CD4-positive, alpha-beta T cell treated with Interleukin-1 beta for 1 hour (primary cell): ENCODE data around the gene EXOSC10.
"Not testable (repeated sequence)": the region's sequence is repeated elsewhere in the genome, so short reads cannot be mapped to it uniquely, and the experiment has no call there.

ENCODE experiments used
- DNase-seq, 2 donors: peaks; one replicate each; pipeline ENCODE4 v3.0.0-alpha.2; 2020 to 2022

The EXOSC10 gene

DNA sequence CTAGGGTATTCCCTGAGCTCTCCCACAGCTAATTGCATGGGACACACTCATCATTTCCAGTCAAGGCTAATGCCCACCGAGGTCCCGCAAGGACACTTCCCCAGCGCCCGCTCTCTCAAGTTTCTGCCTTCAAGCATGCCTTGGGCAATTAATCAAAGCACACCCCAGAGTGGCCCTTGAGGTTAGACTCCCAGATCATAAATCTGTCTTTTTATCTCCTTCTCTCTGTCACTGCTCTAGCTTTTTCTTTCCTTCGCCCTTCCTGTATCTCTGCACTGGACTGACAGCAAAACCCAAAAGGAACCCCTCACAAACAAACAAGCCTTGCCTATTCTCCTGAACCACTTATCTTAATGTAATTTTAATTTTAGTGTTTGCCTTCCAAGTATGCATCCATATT, 7.9 kb upstream of the EXOSC10 start:
- no peak for DNase-seq

DNA sequence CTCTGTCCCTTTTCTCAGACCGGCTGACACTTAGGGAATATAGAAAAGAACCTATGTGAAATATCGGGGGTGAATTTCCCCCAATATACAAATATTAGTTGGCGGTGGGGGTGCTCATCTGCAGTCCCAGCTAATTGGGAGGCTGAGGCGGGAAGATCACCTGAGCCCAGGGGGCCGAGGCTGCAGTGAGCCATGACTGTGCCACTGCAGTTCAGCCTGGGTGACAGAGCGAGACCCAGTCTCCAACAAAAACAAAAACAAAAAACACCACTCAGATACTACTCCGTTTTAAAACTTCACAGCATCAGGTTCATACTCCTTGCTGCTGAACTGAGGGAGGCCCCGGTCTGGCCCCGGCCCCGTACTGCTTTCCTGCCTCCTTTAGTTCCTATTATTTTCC, 5.9 kb upstream of the EXOSC10 start:
- no peak for DNase-seq

DNA sequence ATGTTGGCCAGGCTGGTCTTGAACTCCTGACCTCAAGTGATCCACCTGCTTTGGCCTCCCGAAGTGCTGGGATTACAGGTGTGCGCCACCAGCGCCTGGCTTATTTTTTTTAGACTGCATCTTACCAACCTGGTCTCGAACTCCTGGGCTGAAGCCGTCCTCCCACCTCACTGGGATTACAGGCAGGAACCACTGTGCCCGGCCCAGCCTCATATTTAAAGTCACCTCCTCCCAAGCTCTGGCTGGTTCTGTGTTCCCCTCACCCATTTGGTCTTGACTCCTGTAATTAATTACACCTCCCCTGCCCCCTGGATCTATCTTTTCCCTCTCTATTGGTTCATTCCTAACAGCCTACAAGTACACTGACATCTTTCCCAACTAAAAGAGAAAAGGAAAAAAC, 1.7 kb upstream of the EXOSC10 start:
- no peak for DNase-seq

DNA sequence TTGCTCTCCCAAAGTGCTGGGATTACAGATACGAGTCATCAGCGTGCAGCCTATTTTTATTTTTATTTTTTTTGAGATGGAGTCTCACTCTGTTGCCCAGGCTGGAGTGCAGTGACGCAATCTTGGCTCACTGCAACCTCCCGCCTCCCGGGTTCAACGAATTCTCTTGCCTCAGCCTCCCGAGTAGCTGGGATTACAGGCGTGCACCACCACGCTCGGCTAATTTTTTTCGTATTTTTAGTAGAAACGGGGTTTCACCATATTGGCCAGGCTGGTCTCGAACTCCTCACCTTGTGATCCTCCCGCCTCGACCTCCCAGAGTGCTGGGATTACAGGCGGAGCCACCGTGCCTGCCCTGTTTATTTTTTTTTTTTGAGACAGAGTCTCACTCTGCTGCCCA, 1.1 kb upstream of the EXOSC10 start:
- not testable (repeated sequence) for DNase-seq

DNA sequence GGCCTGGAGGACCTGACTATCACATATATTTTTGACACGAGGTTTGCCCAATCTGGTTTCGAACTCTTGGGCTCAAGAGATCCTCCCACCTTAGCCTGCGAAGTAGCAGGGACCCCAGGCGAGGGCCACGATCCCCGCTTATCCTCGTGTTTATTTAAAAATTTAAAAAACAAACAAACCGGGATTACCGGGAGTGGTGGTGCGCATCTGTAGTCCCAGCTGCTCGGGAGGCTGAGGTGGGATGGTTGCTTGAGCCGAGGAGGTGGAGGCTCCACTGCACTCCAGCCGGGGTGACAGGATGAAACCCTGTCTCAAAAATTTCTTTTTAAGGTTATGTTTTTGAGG, 452 bp upstream of the EXOSC10 start:
- DNase-seq, result no peak

DNA sequence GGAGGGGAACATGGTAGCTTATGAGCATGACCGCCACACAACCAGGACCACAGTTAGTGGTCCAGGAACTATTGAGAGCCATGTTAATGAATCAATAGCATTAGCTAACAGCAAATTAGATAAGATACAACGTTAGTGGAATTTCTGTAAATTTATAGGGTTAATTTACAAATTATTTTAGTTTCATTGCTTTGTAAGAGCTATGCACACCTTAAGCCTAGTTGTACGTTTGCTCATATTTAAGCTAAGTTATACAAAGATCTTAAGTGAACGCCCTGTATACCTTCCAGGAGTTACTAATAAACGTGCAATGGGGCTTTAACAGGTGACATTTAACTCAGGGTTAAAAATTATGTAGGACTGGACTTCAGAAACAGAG, 749 bp downstream of the EXOSC10 start:
- no peak for DNase-seq

DNA sequence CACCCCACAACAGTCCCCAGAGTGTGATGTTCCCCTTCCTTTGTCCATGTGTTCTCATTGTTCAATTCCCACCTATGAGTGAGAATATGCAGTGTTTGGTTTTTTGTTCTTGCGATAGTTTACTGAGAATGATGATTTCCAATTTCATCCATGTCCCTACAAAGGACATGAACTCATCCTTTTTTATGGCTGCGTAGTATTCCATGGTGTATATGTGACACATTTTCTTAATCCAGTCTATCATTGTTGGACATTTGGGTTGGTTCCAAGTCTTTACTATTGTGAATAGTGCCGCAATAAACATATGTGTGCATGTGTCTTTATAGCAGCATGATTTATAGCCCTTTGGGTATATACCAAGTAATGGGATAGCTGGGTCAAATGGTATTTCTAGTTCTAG, 15.9 kb downstream of the EXOSC10 start:
- not testable (repeated sequence) for DNase-seq

DNA sequence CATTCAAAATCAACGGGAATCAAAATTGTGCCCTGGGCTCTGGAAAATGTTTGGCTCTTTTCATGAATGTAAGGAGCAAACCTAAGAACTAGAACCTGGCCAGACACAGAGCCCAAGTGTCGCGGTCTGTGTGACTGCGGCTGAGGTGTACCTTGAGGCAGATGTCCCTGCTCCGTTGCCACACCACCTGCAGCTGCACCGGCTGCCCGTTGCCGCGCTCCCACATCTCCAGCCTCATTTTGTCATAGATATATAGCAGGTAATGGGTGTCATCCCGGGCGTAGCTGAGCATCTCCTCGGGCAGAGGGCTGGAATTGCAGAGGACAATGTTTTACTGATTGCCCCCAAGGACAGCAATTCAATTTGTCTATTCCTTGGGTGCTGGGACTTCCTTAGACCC, 18.7 kb downstream of the EXOSC10 start:
- DNase-seq, result no peak

DNA sequence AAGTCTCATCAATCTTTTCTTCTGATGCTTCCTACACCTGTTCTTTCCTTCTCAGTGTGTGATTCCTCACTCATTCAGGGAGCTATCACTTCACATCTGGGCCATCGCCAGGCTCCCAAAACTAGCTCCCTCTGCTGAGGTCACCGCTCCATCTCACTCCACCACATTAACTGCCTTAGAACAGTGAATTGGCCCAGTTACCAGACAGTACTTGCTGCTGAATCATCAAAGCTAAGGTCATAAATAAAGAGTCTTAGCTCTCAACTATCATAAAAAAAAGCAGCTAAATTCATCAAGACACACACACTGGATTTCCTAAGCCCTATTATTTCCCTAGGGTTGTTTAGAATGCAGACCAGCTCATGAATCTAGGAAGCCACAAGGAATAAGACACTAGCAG, 21.0 kb downstream of the EXOSC10 start:
- DNase-seq, result no peak

DNA sequence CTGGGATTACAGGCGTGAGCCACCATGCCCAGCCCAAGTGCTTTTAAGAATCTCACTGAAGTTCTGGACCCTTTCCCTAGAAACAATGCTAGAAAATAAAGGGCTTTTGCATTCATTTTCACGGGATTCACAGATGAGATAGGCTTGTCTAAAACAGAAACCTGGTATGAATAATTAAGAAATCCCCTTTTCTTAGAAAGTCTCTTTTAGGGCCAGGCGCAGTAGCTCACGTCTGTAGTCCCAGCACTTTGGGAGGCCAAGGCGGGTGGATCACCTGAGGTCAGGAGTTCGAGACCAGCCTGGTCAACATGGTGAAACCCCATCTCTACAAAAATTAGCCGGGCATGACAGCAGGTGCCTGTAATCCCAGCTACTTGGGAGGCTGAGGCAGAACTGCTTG, 26.3 kb downstream of the EXOSC10 start:
- not testable (repeated sequence) for DNase-seq

DNA sequence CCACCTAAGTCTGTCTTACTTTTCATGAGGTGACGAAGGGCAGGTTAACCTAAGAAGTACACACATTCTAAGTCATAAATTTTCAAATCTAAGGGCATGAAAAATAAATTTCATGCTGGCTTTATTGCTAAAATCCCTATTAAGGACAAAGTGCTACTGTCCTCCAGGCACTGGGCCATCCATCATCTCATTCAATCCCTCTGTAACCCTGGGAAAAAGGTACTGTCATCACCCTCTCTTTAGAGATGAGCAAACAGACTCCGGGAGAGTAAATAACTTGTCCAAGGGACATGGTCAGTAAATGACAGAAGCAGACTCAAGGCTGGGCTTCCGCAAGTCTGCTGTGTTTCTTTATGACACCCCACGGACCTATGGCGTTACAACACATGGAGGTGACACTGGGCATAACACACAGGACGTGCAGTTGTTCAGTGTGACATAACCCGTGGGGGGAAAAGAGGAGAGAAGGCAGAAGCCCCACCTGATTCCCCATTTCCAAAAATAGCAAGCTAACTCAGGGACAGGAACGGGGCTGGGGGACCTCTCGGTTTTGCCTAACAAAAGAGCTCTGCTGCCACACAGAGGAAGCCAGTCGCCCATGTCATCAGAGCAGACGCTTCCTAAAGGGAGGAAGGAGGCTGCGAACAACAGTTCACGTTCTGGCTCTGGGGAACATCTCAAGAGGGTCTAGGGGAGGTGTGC, 27.3 kb downstream of the EXOSC10 start:
- DNase-seq, result no peak

DNA sequence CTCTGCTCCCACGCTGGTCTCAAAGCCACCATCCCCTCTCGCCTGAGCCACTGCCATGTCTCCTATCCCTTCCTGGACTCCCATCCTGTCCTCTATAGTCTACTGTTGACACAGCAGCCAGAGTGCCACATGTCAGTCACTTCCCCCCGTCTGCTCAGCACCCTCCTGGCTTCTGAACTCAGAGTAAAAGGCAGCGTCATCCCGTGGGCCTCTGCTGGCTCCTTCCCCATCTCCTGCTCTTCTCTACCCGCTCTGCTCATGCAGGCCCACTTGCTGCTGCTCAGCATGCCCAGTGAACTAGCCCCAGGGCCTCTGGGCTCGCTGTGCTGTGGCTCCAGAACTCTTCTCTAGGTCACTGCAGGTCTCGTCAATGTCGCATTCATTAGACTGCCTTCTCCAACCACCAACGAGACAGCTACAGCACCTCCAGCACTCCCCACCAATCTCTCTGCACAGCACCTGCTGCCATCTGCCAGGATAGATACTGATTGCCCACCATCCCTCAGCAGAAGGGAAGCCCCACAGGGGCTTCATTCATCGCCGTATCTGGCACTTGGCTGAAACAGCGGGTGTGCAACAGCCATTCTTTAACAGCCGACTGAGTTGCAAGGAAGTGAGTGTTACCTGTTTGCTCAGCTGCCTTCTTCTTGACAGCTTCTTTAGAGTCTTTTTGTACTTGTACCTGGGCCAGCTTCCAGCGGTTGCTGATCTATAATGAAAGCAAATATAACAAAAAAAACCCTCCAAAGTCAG, 28.0 kb downstream of the EXOSC10 start:
- DNase-seq, result no peak

DNA sequence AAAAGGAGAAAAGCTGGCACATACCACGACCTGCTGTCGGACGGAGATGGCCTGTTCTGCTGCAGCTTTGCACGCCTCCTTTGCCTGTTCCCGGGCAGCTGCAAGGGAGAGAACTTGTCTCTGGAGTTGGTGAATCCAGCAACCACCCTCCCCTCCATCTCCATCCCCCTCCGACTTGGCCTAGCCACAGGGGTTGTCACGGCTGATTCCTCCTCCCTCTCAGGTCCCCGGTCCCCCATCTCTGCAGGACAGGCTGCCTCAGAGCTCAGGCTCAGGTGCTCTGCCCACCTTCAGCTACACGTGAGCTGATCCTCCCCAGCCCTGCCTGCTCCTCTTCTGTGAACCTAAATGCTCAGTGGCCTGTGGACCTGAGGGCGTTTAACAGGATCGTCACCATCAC, 28.8 kb downstream of the EXOSC10 start:
- no peak for DNase-seq

DNA sequence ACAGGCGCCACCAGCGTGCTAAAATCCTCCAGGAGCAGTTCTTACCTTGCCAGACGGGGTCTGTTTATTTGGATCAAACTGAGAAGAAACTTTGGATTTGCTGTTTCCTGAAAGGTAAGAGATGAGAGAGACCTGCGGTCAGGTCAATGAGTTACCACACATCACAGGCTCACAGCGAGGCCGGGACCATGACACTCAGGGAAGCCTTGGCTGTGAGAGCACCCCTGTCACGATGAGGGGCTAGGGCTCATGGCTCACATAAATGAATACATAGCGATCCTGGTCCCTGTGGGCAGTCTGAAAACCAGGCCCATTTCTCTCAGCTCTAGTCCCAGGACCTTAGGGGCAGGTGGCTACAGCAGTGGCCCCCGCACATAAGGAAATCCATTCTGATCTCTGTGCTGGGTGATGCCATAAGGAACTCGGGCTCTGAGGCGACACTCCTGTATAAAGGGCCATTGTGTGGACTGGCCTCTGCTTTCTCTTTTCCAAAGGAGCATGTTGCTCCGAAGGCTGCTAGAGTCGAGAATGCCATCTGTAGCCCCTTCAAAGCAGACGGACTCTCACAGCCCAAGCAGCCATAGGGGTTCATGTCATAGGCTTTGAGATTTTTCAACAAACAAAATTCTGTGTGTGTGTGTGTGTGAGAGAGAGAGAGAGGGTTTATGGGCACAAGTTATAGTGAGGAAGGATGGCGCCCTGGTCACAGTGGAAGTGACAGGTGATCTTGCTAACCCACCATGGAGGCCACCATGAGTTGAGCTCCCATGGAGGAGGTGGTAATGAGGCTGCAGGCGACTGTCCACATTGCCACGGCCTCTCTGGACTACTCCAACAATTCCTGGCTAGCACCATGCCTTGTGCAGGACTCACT, 30.8 kb downstream of the EXOSC10 start:
- no peak for DNase-seq

DNA sequence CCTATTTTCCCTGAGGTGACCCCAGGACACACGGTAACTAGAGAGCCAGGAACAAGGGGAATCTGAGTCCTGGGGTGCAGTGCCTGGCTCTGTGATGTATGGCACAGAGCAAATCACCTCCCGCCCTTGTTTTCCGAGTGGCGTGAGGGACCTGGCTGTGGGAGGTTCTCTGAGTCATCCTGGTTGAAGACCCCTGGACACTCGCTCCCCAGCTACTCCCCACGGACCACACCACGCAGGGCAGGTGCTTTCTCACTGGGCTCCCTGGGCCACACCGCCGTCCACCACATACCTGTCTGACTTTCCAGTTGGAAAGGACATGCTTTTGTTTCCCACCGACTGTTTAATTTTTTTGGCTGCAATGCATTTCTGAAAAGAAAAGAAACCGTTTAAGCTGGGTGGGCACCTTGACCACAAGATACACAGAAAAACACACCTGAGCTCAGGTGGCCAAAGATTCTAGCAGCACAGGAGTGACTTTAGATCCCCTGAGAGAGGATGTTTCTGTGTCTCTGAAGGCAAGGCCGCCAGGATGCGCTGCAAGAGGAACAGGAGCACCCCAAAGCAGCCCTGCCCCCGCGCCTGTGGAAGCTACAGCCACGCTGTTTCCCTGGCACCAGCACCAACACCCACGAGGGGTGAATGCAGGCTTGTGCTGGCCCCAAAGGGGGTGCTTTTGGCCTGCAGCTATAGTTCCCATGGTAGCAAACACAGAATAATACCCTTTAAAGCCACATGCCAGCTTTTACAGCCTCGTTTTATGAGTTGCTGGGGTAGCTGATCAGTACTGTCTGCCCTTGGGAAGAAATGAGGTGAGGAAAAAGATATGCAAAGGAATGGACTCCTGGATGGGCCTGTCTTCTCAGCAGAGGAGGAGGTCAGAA, 31.7 kb downstream of the EXOSC10 start:
- DNase-seq, result no peak

DNA sequence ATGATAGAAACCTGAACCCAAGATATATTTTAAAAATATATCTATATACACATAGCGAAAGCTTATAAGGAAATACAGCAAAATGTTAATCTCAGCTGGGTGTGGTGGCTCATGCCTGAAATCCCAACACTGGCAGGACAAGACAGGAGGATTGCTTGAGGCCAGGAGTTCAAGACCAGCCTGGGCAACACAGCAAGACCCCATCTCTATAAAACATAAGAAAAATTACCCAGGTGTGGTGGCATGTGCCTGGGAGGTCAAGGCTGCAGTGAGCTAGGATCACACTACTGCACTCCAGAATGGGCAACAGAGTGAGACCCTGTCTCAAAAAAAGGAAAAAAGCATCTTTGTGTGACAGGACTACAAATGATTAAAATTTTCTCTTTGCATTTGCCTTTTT, 33.9 kb downstream of the EXOSC10 start:
- DNase-seq, result no peak

DNA sequence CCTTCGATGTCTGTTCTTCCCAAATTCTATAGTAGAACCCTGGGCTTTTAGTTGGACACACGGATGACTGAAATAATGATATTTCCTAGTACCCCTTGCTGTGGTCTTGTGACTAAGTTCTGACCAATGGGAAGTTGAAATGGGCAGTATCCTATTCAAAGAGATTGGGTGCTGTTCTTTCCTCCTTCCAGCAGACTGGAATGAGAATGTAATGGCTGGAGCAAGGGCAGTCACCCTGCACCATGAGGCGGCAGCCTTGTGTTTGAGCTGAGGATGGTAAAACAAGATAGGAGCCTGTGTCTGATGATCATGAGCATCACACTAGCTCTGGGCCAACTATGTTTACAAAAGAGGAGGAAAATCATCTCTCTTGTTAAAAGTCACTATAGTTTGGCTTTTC, 34.7 kb downstream of the EXOSC10 start:
- no peak for DNase-seq

DNA sequence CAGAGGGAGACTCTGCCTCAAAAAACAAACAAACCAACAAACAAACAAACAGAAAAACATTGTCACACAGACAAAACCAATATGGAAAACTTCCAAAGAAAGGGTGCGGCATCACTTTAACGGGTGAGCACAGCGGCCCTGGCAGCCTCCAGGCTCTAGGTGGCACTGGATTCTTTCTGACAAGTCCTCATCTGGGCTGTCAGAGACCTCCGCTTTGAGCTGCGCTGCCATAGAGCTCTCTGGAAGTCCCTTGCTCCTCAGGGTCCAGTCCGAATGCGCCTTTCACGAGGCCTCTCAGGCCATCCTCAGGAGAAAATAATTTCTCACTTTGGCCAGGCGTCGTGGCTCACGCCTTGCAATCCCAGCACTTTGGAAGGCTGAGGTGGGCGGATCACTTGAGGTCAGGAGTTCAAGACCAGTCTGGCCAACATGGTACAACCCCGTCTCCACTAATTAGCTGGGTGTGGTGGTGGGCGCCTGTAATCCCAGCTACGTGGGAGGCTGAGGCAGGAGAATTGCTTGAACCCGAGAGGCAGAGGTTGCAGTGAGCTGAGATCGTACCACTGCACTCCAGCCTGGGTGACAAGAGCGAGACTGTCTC, 35.6 kb downstream of the EXOSC10 start:
- DNase-seq, result not testable (repeated sequence)

DNA sequence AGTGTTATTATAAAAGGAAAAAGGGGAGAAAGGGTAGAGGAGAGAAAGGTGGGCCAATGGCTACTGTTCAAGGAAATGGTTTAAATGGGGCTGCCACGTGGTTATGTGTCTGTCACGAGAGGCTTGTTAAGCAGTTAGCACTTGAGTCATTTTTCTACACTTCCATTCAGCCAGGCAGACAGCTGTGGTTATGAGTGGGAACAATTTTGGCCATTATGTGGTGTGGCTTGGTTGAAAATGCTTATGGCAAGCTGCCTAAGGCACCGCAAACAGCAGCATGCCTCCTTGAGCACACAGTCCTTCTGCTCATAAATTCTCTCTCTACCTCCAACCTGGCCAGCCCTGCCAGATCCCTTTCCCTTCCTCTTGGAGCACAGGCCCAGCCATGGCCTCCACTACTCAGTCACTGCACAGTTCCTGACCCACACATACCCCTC, 36.7 kb downstream of the EXOSC10 start:
- peak in 1 of 2 donors; percentile 15 for DNase-seq

DNA sequence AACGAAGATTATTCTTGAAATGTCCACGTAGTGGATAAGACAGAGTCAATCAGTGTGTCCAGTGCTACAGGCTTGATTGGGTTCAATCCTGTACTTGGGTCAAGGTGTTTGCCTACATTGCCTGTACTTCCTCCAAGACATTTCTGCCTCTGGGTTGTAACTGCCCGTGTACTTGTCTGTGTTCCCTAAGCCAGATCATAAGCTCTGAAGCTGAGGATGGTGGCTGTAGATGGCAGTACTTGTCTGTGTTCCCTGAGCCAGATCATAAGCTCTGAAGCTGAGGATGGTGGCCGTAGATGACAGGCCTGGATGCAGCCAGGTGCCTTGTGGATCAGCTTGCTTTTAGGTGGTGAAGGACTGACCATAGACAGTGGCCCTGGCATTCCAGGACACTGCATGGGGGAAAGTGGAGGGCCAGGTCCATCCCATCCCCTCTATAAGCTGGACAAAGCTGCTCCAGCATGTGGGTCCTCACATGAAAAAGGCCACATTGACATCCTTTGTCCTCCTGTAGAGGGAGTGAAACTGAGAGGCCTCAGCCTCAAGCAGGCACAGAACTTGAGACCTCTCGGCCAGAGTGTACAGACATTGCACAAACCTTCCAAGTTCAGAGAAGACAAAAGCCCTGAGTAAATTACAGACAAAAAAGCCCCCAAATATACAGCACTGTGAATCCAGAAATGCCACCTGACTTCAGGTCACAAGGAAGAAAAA, 37.9 kb downstream of the EXOSC10 start:
- no peak for DNase-seq

DNA sequence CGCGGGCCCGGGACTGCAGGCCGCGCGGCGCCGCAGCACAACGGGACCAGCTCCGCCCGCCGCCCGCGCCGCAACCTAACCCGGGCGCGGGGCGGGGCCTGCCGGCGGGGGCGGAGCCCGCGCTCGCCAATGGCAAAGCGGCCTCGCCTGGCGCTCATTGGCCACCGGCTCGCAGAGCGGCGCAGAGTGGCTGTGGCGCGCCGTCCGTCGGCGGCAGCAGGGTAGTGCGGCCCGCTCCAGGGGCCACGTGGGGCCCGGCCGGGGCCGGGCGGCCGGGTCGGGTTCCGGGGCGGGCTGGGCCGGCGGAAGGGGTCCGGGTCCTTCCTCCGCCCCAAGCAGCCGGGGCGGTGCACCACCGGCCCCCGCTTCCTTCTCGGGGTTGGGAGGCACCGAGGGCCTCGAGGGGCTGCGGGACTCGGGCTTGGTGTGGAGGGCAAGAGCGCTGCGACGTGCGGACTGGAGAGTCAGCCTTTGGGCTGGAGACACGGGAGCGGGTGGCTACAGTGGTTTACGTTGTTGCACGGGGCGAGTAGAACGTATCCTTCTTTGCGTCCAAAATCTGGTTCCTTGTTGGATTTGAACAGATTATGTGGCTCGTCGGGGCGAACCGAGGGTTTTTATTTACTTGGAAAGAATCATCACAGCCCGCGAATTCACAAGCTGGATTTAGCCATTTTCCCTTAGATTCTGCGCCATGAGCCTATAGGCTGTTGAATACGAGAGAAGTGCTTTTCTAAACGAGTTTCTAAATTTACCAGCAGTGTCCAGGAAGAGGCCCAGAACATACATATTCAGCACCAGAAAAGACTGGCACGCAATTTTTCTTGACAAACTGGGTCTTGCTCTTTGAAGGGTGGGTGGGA, 39.5 kb downstream of the EXOSC10 start, which contains the start of gene SRM:
SRM (minus strand) TSS at position 51 of the 863 bp plus-strand sequence. CDS start 75 bp downstream, outside the sequence.
- peak; percentile 92 for DNase-seq
